ENCODE measurements around the gene RBM25. TPM values are rescaled to one million over a fixed set of nuclear protein-coding genes. Genes with fewer than 3 reads are reported as not detected.
"Not testable (repeated sequence)": the region's sequence is repeated elsewhere in the genome, so short reads cannot be mapped to it uniquely, and the experiment has no call there.

RBM25 gene
- total RNA-seq (2014; rRNA removed; shearing (Covaris generic)) = 20.3 and 26.1 TPM in 2 replicates

GRCh38 chr14:73058224-73058921 is at the start of gene RBM25:
TSS of gene RBM25 (plus strand) at chr14:73058534. CDS start at chr14:73071642, 13,108 bp downstream.
- DNase-seq (ENCODE audit: low spot score) = peak; percentile 92

GRCh38 chr14:73011189-73011588 is 47.1 kb upstream of the RBM25 start:
- not testable (repeated sequence) for DNase-seq (ENCODE audit: low spot score)

- DNase-seq (ENCODE audit: low spot score) = no peak
Measured at GRCh38 chr14:73014105-73014504, 44.2 kb upstream of the RBM25 start.

GRCh38 chr14:73015552-73015951 is 42.8 kb upstream of the RBM25 start:
- DNase-seq (ENCODE audit: low spot score) = not testable (repeated sequence)

GRCh38 chr14:73016011-73016410 is 42.3 kb upstream of the RBM25 start:
- DNase-seq (ENCODE audit: low spot score) = not testable (repeated sequence)

- DNase-seq (ENCODE audit: low spot score) = no peak
Measured at GRCh38 chr14:73022051-73022450, 36.3 kb upstream of the RBM25 start.

- no peak for DNase-seq (ENCODE audit: low spot score)
Measured at GRCh38 chr14:73025544-73025943, 32.8 kb upstream of the RBM25 start.

- DNase-seq (ENCODE audit: low spot score) = no peak
Measured at GRCh38 chr14:73026243-73026844, 32.0 kb upstream of the RBM25 start.

GRCh38 chr14:73026845-73027542 is 31.3 kb upstream of the RBM25 start, which contains the start of gene ZFYVE1:
TSS of gene ZFYVE1 (minus strand) at chr14:73027106. CDS start at chr14:73024508, 2,598 bp downstream.
- peak; percentile 94 for DNase-seq (ENCODE audit: low spot score)

GRCh38 chr14:73027546-73027945 is 30.8 kb upstream of the RBM25 start:
- no peak for DNase-seq (ENCODE audit: low spot score)

- no peak for DNase-seq (ENCODE audit: low spot score)
Measured at GRCh38 chr14:73027984-73028383, 30.4 kb upstream of the RBM25 start.

GRCh38 chr14:73036706-73037450 is 21.5 kb upstream of the RBM25 start:
- not testable (repeated sequence) for DNase-seq (ENCODE audit: low spot score)

- no peak for DNase-seq (ENCODE audit: low spot score)
Measured at GRCh38 chr14:73047808-73048207, 10.5 kb upstream of the RBM25 start.

GRCh38 chr14:73049428-73049827 is 8.9 kb upstream of the RBM25 start:
- DNase-seq (ENCODE audit: low spot score) = no peak

GRCh38 chr14:73055251-73055650 is 3.1 kb upstream of the RBM25 start:
- no peak for DNase-seq (ENCODE audit: low spot score)

- no peak for DNase-seq (ENCODE audit: low spot score)
Measured at GRCh38 chr14:73057944-73058223, 450 bp upstream of the RBM25 start.

GRCh38 chr14:73058922-73059673 is 764 bp downstream of the RBM25 start:
- DNase-seq (ENCODE audit: low spot score) = peak; percentile 42

- DNase-seq (ENCODE audit: low spot score) = no peak
Measured at GRCh38 chr14:73069585-73069984, 11.3 kb downstream of the RBM25 start.

GRCh38 chr14:73091044-73091443 is 32.7 kb downstream of the RBM25 start:
- no peak for DNase-seq (ENCODE audit: low spot score)

GRCh38 chr14:73097421-73097820 is 39.1 kb downstream of the RBM25 start:
- no peak for DNase-seq (ENCODE audit: low spot score)

GRCh38 chr14:73100334-73100733 is 42.0 kb downstream of the RBM25 start:
- DNase-seq (ENCODE audit: low spot score) = no peak

All from HT-29 (cell line).